Vein endothelial cell (primary cell): ENCODE data around the gene CEBPB. TPM values are rescaled to one million over a fixed set of nuclear protein-coding genes. Genes with fewer than 3 reads are reported as not detected.

Experiments used
- total RNA-seq: library from RNA; depleted of rRNA; stranded (reverse); fragments of >200 nt; gene quantifications from 2 replicates; pipeline ENCODE4 v1.2.3, GENCODE V29; 2012

The CEBPB gene
- 7.0 and 8.8 TPM in 2 replicates for total RNA-seq

DNA sequence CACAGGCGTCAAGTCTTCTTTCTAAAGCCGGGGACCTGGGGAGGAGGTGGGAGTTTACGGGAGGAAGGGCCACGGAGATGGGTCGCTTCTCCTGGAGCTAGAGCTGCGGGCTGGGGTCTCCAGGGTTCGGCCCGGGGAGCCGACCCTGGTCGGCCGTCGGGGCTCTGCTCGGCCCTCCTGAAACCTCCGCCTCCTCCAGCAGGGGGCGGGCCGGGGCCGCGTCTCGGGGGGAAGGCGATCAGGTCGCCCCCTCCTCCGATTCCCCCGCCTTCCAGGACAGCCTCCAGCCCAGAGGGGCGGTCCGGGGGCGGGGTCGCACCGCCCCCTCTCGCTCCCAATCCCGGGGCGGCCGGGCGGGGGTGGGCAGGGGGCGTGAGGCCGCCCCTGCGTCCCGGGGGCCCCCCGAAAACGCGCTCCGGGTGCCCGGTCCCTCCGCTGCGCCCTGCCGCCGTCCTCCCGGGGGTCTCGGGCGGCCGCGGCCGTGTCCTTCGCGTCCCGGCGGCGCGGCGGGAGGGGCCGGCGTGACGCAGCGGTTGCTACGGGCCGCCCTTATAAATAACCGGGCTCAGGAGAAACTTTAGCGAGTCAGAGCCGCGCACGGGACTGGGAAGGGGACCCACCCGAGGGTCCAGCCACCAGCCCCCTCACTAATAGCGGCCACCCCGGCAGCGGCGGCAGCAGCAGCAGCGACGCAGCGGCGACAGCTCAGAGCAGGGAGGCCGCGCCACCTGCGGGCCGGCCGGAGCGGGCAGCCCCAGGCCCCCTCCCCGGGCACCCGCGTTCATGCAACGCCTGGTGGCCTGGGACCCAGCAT is at the start of gene CEBPB:
Gene CEBPB, plus strand, starts transcription at position 580 of the 814 bp plus-strand sequence. Its CDS starts 204 bp downstream, at position 784.

DNA sequence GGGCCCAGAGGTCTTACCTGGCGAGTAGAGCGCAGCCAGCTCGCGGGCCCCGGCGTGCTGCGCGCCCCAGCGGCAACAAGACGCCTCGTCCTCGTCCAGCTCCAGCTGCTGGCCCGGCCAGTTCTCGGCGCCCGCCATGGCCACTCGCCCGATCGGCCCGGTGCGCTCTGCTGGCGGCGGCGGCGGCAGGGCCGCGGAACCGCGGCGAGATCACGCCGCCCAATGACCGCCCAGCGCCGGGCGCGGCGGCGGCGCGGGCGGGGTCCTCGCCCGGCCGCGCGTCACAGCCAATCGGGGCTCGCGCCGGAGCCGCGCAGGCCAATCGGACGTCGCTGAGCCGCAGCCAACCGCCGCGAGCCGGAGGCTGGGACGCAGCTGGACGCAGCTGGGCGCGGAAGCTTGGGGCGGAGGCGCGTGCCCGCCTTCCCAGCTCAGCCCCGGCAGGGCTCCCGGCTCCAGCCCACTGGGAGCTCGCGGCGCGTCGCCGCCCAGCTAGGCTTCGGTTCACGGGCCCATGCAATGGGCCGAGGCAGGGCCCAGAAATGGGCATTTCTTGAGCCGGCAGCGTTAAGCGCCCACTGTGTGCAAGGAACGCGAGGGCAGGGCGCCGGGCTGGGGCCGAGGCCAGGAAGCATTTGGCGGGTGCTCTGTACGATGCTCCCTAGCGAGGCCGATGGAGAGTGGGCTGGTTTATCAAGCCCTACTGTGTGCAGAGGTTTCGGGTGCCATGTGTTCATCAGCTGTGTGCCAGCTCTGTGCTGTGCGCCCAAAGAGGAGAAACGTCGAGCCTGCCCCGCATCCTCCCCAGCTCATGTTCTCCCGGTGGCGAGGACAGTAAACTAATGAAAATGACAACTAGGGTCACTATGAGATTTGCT is 36.9 kb upstream of the CEBPB start, which contains the start of gene PEDS1:
Gene PEDS1, minus strand, starts transcription at position 224 of the 878 bp plus-strand sequence. Its CDS starts 86 bp downstream, at position 138.

Other genes starting within 250 kb of the CEBPB start
- 5.3 and 6.5 TPM in 2 replicates for gene SNAI1, start 207.8 kb upstream of the CEBPB start, total RNA-seq
- gene UBE2V1, start 77.7 kb upstream of the CEBPB start, total RNA-seq = 111 and 122 TPM in 2 replicates
- gene PEDS1, start 37.1 kb upstream of the CEBPB start, total RNA-seq = 50.0 and 56.3 TPM in 2 replicates